ENCODE data around the gene KRIT1. TPM values are rescaled to one million over a fixed set of nuclear protein-coding genes. Genes with fewer than 3 reads are reported as not detected.

KRIT1 gene
- total and polyA plus RNA-seq, 2 of the 13 experiments (the other 11 are each of a cell fraction or from before 2014, with no cell fraction given) = 29.4 to 37.7 TPM

DNA sequence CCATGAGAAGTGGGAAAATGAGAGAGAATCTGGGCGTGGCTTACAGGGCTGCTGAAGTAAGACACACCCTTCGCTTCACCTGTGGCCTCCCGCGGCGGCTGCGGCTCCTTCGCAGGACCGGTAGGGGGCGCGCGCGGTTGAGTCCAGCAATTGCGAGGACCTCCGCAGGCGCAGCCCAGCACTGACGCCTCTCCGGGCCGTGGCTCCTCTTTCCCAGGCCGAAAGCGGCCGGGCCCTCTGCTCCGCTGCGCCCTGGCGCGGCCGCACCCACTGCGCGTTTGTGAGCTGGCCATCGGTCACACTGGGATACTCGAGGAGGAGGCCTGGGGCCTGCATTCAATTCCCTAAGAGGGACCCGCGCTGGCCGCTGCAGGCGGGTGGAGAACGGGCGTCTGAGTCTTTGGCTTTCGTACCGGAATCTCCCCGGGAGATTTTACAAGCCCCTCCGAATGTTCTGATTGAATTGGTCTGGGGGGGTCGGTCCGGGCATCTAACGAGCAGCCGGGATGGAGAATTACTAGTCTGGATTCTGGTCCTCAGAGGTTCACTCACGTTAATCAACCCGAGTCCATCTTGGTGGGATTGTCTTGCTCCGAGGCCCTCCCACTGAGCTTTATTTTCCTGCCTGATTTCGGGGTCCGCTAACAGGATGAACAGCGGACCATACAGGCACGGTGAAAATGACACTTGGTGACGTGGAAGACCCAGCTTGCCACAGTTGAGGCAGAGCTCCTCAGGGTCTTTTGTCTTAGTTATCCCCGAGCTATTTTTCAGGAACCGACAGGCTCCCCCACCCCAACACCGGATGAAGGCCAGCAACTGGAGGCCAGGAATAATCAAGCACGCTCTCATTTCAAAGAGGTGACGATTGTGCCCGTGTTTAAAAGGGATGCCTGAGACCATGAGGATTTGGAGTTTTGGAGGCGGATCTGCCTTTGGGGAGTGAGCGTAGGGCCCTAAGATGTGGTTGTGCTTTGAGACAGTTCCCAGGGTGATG, 66.5 kb downstream of the KRIT1 start, which contains the start of gene LRRD1 (continued):
- TF ChIP-seq, protein P1, sequence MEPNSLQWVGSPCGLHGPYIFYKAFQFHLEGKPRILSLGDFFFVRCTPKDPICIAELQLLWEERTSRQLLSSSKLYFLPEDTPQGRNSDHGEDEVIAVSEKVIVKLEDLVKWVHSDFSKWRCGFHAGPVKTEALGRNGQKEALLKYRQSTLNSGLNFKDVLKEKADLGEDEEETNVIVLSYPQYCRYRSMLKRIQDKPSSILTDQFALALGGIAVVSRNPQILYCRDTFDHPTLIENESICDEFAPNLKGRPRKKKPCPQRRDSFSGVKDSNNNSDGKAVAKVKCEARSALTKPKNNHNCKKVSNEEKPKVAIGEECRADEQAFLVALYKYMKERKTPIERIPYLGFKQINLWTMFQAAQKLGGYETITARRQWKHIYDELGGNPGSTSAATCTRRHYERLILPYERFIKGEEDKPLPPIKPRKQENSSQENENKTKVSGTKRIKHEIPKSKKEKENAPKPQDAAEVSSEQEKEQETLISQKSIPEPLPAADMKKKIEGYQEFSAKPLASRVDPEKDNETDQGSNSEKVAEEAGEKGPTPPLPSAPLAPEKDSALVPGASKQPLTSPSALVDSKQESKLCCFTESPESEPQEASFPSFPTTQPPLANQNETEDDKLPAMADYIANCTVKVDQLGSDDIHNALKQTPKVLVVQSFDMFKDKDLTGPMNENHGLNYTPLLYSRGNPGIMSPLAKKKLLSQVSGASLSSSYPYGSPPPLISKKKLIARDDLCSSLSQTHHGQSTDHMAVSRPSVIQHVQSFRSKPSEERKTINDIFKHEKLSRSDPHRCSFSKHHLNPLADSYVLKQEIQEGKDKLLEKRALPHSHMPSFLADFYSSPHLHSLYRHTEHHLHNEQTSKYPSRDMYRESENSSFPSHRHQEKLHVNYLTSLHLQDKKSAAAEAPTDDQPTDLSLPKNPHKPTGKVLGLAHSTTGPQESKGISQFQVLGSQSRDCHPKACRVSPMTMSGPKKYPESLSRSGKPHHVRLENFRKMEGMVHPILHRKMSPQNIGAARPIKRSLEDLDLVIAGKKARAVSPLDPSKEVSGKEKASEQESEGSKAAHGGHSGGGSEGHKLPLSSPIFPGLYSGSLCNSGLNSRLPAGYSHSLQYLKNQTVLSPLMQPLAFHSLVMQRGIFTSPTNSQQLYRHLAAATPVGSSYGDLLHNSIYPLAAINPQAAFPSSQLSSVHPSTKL (CRISPR knock-in tag; IDR thresholded peaks at IDR 0.05) = peak; percentile 65
- TF ChIP-seq REPIN1 (CRISPR knock-in tag; IDR thresholded peaks at IDR 0.05; ENCODE audit: borderline replicate concordance, low read depth) = peak; percentile 57; the same call in 1 of the 2 replicates
- no peak for TF ChIP-seq SRSF1 (optimal IDR thresholded peaks at IDR 0.05; ENCODE audit: low read depth, low read length)
- no peak for TF ChIP-seq ZNF646 (CRISPR knock-in tag; IDR thresholded peaks at IDR 0.05)
- TF ChIP-seq DR1 (CRISPR knock-in tag; IDR thresholded peaks at IDR 0.05) = peak; percentile 61; the same call in 1 of the 2 replicates
- 0 out of 2 replicates have a peak, but pooled peaks have one; percentile 46 for TF ChIP-seq ZNF224 (CRISPR knock-in tag; IDR thresholded peaks at IDR 0.05)
- no peak for TF ChIP-seq IRX3 (CRISPR knock-in tag; IDR thresholded peaks at IDR 0.05; ENCODE audit: borderline replicate concordance, low read depth)
- 0 out of 2 replicates have a peak, but pooled peaks have one; percentile 29 for TF ChIP-seq FOXJ3 (CRISPR knock-in tag; IDR thresholded peaks at IDR 0.05; ENCODE audit: borderline replicate concordance)
- TF ChIP-seq SALL1 (CRISPR knock-in tag; IDR thresholded peaks at IDR 0.05) = peak; percentile 74; the same call in 1 of the 2 replicates
- peak; percentile 80 for TF ChIP-seq ZNF800 (CRISPR knock-in tag; IDR thresholded peaks at IDR 0.05)
- TF ChIP-seq DNMT1 (CRISPR knock-in tag; IDR thresholded peaks at IDR 0.05) = peak; percentile 41; the same call in 1 of the 2 replicates
- TF ChIP-seq, protein P2, sequence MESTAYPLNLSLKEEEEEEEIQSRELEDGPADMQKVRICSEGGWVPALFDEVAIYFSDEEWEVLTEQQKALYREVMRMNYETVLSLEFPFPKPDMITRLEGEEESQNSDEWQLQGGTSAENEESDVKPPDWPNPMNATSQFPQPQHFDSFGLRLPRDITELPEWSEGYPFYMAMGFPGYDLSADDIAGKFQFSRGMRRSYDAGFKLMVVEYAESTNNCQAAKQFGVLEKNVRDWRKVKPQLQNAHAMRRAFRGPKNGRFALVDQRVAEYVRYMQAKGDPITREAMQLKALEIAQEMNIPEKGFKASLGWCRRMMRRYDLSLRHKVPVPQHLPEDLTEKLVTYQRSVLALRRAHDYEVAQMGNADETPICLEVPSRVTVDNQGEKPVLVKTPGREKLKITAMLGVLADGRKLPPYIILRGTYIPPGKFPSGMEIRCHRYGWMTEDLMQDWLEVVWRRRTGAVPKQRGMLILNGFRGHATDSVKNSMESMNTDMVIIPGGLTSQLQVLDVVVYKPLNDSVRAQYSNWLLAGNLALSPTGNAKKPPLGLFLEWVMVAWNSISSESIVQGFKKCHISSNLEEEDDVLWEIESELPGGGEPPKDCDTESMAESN (CRISPR knock-in tag; conservative IDR thresholded peaks at IDR 0.05) = peak; percentile 91
